Adipose tissue (tissue), 3 donors: ENCODE measurements around the gene OGFOD2. TPM values are rescaled to one million over a fixed set of nuclear protein-coding genes. Genes with fewer than 3 reads are reported as not detected.
"Not testable (repeated sequence)": the region's sequence is repeated elsewhere in the genome, so short reads cannot be mapped to it uniquely, and the experiment has no call there.

ENCODE experiments used
- H3K27ac ChIP-seq: one replicate; pipeline ENCODE4 v1.5.1; 2013; ENCODE audit warnings: low read depth, low read length
- WGBS, 3 donors: extraction: QIAGEN DNeasy Blood & Tissue Kit; methylation state at CpG; one replicate each; pipeline ENCODE4 v1.1.7; 2013; 5-methylcytosine and 5-hydroxymethylcytosine counted together
- polyA plus RNA-seq, 3 donors: library from polyadenylated mRNA; stranded (reverse); fragments of 200-250 nt; gene quantifications; one replicate each; pipeline ENCODE4 v1.2.3, GENCODE V29; 2013
- donor health status: healthy with polysubstance abuse.
- donor health status: Bipolar disorder and iron deficiency.
- donor health status: healthy.

The OGFOD2 gene
- 10 to 100 TPM in 2 of 3 donors, 1 to 10 TPM in 1; 9.4 to 14.3 (median 11.5) TPM for polyA plus RNA-seq

GRCh38 chr12:122974892-122975789, at the start of gene OGFOD2:
Gene OGFOD2, plus strand, starts transcription at chr12:122975244. Its CDS starts 8 bp downstream, at chr12:122975252.
- peak within 1 kb of the TSS; percentile 76 for H3K27ac ChIP-seq
- WGBS, 3 donors = 0% methylated on average over 66 of the region's 66 CpGs

GRCh38 chr12:122927756-122928403, 47.2 kb upstream of the OGFOD2 start:
- WGBS, 3 donors = 79 to 89% (median 79%) methylated on average over 11 of the region's 11 CpGs
- H3K27ac ChIP-seq = no peak overlapping the region

DNA sequence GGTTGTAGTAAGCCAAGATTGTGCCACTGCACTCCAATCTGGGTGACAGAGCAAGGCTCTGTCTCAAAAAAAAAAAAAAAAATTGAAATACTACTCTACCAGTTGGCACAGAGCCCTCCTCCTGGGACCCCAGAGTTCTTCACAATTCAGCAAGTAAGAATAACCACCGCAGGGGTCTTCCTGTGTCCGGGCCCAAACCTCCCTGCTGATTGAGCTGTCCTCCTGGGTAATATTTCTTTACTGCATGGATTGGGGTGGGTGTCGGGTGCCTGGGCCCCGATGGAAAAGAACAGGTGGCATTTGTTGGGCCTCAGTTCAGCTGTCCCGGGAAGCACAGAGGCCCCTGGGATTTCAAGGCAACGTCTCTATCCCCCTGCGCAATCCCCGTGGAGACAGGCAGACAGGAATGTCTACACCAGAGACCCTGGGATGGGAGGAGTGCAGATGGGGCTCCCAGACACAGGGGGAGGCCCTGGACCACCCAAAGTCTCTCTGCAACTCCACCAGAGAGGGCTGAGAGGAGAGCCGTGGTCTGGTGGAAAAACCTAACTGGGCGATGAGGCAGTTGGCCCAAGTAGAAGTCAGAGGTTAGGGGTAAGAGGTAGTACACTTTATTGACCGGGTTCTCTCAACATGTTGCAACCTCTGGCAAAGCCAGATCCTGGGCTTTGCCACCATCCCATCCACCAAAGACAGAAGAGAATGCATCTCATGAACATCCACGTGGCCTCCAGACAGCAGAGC, 46.5 kb upstream of the OGFOD2 start:
- H3K27ac ChIP-seq = no peak overlapping the region
- 80 to 86% (median 83%) methylated on average over 12 of the region's 12 CpGs for WGBS, 3 donors

- WGBS, 3 donors = 90 to 93% (median 92%) methylated on average over 12 to 14 of the region's 14 CpGs
- no peak overlapping the region for H3K27ac ChIP-seq
Observed at GRCh38 chr12:122929148-122929538, 45.9 kb upstream of the OGFOD2 start.

- WGBS, 3 donors = 94 to 98% (median 96%) methylated on average over 22 to 23 of the region's 23 CpGs
- H3K27ac ChIP-seq = no peak overlapping the region
Observed at GRCh38 chr12:122929812-122930211, 45.2 kb upstream of the OGFOD2 start.

DNA sequence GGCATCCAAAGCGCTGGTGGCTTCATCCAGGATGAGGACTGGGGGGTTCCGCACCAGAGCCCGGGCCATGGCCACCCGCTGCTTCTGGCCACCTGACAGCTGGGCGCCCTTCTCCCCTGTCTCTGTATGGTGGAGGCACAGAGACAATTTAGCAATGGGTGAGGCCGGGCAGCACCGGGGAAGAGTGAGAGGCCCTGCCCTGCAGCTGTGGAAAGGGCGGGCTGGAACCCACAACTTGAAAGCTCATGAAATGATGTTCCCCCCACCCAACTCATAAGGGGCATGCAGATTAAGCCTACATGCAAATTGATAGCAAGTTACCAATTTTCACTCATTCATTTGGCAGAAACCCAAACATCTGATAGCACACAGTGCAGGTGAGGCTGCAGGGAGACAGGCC, 42.8 kb upstream of the OGFOD2 start:
- 94 to 99% (median 98%) methylated on average over 8 of the region's 8 CpGs for WGBS, 3 donors
- no peak overlapping the region for H3K27ac ChIP-seq

DNA sequence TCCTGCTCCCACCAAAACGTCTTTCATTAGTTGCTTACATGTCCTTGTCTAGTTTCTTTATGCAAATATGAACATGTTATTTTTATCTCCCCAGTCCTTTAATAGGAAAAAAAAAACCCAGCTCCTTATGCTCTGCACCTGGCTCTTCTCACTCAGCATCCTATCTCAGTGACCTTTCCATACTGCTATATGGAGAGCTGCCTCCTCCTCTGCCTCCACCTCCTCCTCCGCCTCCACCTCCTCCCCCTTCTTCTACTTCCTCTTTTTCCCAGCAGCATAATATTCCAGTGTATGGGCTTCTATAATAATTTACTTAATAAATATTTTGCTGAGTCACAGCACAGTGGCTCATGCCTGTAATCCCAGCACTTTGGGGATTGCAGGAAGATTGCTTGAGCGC, 40.3 kb upstream of the OGFOD2 start:
- 67 to 82% (median 76%) methylated on average over 3 of the region's 3 CpGs for WGBS, 3 donors
- no peak overlapping the region for H3K27ac ChIP-seq

GRCh38 chr12:122935318-122935717, 39.7 kb upstream of the OGFOD2 start:
- 91 to 94% (median 94%) methylated on average over 8 of the region's 8 CpGs for WGBS, 3 donors
- no peak overlapping the region for H3K27ac ChIP-seq

DNA sequence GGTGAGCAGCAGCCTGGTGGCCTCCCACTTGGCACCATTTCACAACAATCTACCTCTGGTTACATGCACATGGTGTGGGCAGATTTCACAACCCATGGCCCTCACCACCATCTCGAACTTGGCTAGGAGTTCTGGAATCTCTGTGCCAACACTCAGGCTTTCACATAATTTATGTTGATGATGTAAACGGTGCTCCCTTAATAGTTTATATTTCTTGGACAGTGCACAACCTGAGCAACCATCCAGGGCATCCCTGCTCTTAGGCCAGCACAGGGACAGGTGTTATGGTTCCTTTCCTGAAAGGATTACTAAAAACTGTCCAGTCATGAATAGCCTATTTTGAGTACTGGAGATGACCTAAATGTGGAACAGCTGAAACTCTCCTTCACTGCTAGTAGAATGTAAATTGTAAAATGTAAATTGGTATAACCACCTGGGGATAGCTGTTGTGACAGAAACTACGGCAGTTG, 37.4 kb upstream of the OGFOD2 start:
- 65 to 79% (median 67%) methylated on average over 3 of the region's 3 CpGs for WGBS, 3 donors
- H3K27ac ChIP-seq = no peak overlapping the region

GRCh38 chr12:122939125-122939524, 35.9 kb upstream of the OGFOD2 start:
- WGBS, 3 donors = 90 to 94% (median 92%) methylated on average over 4 of the region's 4 CpGs

DNA sequence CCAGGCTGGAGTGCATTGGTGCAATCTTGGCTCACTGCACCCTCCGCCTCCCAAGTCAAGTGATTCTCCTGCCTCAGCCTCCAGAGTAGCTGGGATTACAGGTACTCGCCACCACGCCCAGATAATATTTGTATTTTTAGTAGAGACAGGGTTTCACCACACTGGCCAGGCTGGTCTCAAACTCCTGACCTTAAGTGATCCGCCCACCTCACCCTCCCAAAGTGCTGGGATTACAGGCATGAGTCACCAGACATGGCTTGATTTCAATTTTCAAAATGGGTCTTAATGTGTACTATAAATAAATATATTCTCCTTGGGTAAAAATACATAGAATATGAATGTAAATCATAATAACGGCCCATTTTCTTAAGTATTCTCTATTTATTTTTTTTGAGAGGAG, 33.7 kb upstream of the OGFOD2 start:
- 86 to 89% (median 88%) methylated on average over 5 of the region's 5 CpGs for WGBS, 3 donors

More at GRCh38 chr12:122939125-122939524, 35.9 kb upstream of the OGFOD2 start:
- no peak overlapping the region for H3K27ac ChIP-seq

DNA sequence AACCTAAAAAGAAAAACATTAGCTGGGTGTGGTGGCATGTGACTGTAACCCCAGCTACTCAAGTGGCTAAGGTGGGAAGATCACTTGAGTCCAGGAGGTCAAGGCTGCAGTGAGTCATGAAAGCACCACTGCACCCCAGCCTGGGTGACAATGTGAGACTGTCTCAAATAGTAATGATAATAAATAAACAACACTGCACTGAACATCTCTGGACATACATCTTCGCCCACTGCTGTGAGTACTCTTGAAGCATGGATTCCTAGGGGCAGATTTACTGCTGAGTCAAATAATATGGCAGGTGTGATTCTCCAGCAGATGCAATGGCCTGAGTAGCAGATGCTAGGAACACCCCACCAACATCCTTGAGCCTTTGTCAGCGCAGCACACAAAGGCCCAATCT, 32.4 kb upstream of the OGFOD2 start:
- H3K27ac ChIP-seq = no peak overlapping the region
- 83 to 91% (median 87%) methylated on average over 2 of the region's 2 CpGs for WGBS, 3 donors

More for the DNA sequence above, 33.7 kb upstream of the OGFOD2 start:
- not testable (repeated sequence) for H3K27ac ChIP-seq

DNA sequence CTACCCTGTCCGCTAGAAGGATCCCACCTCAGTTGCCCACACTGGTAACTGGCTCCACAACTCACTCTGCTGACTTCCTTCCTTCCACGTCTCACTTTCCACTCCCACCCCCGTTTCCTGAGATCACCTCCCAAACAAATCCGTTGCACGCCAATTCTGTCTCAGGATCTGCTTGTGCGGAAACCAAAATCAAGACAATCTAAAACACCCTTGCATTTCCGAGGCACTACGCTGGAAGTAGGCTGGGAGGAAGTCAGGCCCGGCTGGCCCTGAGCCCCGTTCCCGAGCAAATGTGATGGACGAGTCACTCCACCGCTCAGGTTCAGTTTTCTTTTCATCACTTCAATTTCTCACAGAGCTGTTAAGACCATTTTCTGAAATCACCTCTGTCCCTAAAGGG, 31.8 kb upstream of the OGFOD2 start:
- 39 to 82% (median 39%) methylated on average over 13 of the region's 13 CpGs for WGBS, 3 donors
- no peak overlapping the region for H3K27ac ChIP-seq

GRCh38 chr12:122944605-122945592, 30.1 kb upstream of the OGFOD2 start:
- 70 to 80% (median 75%) methylated on average over 14 of the region's 14 CpGs for WGBS, 3 donors
- no peak overlapping the region for H3K27ac ChIP-seq

DNA sequence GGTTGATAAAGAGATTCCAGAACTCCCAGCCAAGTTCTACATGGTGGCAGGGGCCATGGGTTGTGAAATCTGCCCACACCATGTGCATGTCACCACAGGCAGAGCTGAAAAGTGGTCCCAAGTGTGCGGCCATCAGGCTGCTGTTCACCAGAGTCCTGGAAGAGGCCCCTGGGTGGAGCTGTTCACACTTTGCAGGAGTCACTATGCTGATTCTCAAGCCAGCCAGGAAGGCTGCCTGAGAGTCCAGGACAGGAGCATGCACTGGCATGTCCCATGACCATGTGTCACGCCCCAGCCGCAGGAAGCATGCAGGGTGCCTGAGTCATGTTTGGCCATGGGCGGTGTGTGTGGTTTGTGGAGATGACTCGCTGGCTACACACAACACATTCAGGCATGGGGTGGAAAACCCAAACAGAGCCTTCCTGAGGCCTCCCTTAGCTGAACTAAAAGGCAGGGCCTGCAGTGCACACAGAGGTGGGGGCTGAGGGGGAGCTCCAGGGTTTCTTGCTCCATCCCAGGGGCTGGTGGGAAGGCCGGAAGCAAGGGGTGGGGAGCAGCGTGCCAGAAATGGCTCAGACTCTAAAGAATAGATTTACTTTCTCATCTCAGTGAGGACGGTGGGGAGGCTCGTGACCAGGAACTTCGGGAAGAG, 28.2 kb upstream of the OGFOD2 start:
- H3K27ac ChIP-seq = no peak overlapping the region

DNA sequence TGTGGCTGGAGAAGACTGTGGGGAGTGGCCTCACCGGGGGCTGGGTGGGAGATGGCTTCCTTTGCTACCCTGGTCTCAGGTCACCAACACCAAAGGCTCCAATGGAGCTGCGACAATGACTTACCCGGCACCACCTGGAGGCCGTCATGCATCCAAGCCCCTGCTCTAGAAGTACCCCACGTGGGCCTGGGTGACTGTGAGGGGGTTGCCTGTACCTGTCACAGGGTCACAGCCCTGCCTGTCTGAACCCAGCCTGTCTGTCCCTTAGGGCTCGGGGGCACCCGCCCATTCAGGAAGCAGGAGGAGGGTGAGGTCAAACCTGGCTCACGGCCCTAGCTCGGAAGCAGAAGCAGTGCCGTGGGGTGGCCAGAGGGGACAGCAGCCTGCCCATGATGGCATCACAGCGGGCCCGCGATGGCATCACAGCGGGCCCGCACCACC, 27.7 kb upstream of the OGFOD2 start:
- H3K27ac ChIP-seq = no peak overlapping the region
- WGBS, 3 donors = 48 to 89% (median 56%) methylated on average over 15 of the region's 15 CpGs

More for the DNA sequence above, 28.2 kb upstream of the OGFOD2 start:
- 31 to 79% (median 33%) methylated on average over 10 of the region's 10 CpGs for whole genome bisulfite sequencing, 3 donors

- H3K27ac ChIP-seq = no peak overlapping the region
- whole genome bisulfite sequencing, 3 donors = 93 to 94% (median 93%) methylated on average over 14 of the region's 14 CpGs
Observed at GRCh38 chr12:122948605-122949004, 26.4 kb upstream of the OGFOD2 start.
